GM18519 (cell line): ENCODE results near the gene CACTIN.
"Not testable (repeated sequence)": the region's sequence is repeated elsewhere in the genome, so short reads cannot be mapped to it uniquely, and the experiment has no call there.

Source experiments
- ATAC-seq: cut with Tn5 transposase; IDR thresholded peaks from one replicate; pipeline ENCODE4 v1.9.1; 2021; ENCODE audit warnings: mild to moderate bottlenecking, moderate library complexity; ENCODE audit not compliant: unreplicated experiment, low FRiP score

Gene CACTIN

DNA sequence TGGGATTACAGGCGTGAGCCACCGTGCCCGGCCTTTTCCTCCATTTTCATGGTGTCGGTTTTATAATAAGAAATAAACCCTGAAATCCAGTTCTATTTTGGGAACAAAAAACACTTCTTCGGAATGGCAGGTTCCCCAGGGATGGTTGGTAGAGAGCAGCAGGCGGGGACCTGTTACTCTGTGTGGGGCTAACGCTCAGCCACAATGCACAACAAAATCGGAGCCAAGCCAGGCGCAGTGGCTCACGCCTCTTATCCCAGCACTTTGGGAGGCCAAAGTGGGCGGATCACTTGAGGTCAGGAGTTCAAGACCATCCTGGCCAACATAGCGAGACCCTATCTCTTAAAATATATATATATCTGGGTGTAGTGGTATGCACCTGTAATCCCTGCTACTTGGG is 25.6 kb downstream of the CACTIN start:
- ATAC-seq, result no peak

DNA sequence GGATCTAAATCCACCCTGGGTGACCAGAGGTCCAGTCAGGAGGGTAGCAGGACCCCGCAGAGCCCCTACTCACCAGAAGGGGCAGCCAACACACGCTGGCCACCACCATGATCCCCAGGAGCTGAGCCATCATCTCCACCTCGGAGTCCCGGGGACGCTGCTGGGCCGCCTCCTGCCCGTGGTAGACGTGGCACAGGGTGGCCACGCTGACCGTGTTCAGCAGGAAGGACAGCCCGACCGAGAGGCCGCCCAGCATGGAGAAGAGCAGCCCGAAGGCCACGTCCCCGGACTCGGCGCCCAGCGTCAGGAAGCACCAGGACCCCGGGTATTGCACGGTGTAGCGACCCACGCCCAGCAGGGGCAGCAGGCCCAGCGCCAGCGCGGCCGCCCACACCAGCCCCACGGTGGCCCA is 26.8 kb downstream of the CACTIN start:
- no peak for ATAC-seq

DNA sequence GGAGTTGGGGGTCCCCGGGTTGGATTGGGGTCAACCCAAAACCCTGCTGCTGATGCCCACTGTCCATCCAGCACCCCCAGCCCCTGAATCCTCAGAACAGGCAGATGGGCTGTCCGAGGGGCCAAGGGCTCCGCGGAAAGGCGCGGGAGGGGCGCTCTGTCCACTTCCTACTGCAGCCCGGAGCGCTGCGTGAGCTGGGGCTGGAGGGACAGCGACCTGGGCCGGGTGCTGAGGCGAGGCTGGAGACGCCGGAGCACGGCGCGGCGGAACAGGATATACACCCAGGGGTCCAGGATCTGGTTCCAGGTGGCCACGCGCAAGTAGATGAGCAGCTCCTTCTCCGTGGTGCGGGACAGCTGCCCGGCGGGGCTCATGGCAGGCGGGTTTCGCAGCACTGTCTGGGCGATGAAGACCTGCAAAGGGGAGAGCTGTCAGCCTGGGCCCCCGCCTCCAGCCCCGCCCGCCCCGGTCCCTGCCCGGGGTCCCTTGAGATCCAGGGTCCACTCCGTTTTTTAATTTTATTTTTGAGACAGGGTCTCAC is 31.0 kb downstream of the CACTIN start:
- no peak for ATAC-seq

DNA sequence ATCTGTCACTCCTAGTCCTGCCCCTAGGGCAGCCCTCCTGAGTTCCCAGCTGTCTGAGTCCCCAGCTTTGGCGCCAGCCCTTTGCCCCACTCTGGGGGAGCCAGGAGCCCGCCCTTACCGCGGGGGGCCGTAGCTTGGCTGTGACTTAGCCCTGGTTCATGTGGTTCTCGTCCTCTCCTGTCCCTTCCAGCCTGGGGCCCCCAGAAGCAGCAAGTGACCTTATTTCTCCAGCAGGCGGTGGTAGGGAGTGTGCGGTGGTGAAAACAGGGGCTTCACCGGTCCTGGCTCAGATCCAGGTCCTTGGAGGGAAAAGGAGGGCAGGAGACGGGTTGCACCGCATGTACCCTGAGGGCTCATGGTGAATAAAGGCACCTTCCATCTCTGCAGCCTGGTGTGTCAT is 33.4 kb downstream of the CACTIN start:
- ATAC-seq, result no peak

DNA sequence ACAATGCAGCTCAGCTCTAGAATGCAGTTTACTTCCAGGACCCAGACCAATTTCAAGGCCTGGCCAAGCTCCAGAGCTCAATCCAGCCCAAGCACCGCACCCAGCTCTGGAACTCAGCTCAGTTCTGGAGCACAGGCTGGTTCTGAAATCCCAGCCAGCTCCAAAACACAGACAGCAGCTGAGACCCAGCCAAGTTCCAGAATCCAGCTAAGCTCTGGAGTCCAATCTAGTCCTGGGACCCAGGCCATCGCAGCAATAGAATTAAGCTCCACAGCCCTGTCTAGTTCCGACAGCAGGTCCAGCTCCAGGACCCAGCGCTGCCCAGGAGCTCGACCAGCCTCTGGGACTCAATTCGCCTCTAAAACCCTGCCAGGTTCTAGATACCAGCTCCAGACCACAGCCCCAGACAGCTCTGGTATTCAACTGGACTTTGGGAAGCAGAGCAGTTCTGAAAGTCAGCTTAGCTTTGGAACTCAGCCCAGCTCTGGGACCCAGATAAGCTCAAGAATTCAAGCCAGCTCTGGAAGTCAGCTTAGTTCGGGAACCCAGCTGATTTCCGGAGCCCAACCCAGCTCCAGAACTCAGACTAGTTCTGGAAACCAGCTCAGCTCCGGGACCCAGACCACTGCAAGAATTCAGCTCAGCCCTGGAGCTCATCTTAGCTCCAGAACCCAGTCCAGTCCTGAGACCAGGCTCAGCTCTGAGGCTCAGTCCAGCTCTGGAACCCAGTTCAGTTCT is 34.5 kb downstream of the CACTIN start:
- no peak for ATAC-seq

DNA sequence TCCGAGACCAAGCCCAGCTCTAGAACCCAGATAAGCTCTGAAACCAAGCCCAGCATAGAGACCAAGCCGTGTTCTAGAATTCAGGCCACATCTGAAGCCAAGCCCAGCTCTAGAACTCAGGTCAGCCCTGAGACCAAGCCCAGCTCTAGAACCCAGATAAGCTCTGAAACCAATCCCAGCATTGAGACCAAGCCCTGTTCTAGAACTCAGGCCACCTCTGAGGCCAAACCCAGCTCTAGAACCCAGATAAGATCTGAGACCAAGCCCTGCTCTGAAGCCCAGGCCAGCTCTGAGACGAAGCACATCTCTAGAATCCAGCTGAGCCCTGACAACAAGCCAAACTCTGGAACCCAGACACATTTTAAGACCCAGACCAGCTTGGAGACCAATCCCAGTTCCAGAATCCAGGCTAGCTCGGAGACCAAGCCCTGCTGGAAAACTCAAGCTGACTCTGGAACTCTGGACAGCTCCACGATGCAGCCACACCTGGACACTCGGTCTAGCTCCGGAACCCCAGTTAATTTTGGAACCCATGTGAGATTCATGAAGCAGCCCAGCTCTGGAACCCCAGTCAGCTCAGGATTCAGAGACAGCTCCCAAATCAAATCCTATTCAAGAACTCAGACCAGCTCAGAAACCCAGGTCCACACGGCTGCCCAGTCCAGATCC is 35.5 kb downstream of the CACTIN start:
- ATAC-seq, result no peak

DNA sequence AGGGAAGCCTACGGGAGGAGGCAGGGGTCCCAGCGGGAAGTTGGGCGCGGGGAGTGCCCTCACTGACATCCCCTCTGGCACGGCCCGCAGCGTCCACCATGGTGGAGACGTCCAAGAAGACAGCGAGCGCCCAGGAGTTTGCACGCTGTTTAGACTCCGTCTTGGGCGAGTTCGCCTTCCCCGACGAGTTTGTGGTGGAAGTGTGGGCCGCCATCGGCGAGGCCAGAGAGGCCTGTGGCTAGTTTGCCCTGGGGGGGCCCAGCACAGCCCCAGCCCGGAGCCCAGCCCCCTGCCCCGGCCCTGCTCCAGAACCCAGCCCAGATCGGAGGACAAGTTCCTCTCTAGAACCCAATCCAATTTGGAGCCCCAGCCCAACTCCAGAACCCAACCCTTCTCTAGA is 36.6 kb downstream of the CACTIN start:
- ATAC-seq, result no peak

DNA sequence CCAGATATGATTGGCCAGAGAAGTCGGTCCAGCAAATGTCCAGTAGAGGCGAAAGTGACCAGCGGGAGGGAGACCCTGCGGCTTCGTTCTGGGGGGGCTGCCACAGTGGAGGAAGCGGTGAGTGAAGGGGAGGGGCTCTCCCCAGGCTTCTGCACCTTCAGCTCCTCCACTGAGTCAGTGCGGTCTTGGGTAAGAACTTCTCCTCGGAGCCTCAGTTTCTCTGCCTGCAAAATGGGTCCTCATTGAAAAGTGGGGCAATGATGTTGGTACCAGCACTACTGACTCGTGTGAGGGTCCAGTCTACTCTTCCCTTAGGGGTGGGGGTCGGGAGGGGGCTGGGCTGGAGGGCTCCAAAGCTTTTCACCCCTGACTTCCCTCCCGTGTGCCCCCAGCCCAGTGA is 37.2 kb downstream of the CACTIN start:
- no peak for ATAC-seq

DNA sequence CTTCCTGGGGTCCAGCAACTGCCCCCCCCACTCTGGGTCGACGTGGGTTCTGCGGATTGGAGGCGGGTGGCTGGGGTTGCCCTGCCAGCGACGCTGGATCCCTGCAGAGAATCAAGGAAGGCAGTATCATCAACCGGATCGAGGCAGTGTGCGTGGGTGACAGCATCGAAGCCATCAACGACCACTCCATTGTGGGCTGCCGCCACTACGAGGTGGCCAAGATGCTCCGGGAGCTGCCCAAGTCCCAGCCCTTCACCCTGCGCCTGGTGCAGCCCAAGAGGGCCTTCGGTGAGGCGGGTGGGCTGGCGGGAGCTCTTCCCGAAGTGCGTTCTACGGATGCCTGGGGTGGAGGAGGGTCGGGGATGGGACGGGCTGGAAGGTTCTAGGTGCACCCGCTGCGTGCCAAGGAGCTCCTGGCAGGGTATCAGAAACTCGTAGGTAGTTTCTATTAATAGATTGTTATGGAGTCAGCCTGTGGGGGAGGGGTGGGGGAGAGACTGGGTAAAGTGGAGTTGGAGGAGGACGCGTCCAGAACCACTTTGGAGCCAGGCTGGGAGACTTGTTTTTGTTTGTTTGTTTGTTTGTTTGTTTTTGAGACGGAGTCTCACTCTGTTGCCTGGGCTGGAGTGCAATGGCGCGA is 39.8 kb downstream of the CACTIN start:
- no peak for ATAC-seq

DNA sequence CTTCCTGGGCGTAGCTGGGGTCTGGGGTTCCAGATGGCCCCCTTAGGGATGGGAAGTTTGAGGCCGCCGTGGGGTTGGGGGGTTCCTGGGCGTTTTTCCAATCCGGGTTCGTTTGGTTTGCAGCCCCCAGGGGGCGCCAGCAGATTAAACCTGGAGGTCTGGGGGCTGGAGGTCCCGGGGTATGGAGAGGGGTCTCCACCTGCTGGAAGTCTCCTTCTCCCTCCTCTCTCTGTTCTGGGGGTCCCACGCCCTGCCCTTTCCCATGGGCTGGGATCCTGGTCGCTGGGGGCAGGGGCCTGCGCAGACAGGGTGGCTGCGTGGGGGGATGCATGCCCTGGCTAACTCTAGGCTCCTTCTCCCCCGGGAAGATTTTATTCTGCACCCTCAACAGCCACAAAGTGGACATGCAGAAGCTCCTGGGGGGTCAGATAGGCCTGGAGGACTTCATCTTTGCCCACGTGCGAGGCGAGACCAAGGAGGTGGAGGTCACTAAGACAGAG is 40.4 kb downstream of the CACTIN start:
- no peak for ATAC-seq

DNA sequence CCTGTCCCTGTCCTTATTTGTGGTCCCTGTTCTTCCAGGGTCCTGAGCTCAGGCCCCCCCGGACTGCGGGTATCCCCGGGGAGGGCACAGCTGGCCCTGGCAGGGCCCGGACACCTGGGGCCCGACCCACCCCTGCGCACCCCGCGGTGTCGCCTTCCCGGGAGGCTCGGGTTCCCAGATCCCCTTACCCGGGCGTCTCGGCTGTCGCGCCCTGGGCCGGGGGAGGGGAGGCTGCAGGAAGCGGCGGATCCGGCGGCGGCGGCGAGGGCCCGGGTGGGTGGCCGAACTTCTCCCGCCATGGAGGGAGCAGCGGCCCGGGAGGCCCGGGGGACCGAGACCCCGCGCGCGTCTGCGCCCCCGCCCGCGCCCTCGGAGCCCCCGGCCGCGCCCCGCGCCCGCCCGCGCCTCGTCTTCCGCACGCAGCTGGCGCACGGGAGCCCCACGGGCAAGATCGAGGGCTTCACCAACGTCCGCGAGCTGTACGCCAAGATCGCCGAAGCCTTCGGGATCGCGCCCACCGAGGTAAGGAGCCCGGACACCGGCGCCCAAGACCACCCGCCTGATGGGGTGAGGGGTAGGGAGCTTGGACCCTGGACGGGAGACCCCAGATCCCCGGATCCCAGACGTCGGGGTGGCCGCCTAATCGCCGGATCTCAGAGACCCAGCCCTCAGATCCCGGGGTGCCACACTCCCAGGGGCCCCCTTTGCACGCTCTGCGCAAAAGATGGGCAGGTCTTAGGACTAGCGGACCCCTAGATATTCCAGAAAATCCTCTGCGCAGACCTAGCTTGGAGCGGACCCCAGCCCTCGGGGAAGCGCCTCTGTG is 41.1 kb downstream of the CACTIN start, which contains the start of gene GIPC3:
Gene GIPC3 (plus strand): TSS at position 178 of the 826 bp plus-strand sequence. CDS start 120 bp downstream, at position 298.
- no peak for ATAC-seq

DNA sequence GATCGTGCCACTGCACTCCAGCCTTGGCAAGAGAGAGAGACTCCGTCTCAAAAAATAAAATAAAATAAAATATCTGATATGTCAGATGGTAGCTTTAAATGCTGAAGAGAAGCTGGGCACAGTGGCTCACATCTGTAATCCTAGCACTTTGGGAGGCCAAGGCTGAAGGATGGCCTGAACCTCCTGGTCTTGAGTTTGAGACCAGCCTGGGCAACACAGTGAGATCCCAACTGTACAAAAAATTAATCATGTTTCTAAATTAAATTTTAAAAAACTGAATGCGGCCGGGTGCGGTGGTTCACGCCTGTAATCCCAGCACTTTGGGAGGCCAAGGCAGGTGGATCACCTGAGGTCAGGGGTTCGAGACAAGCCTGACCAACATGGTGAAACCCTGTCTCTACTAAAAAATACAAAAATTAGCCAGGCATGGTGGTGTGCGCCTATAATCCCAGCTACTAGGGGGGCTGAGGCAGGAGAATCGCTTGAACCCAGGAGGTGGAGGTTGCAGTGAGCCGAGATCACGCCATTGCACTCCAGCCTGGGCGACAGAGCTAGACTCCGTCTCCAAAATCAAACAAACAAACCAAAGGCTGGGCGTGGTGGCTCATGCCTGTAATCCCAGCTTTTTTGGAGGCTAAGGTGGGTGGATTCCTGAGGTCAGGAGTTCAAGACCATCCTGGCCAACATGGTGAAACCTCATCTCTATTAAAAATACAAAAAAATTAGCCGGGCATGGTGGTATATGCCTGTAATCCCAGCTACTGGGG is 42.4 kb downstream of the CACTIN start:
- not testable (repeated sequence) for ATAC-seq

DNA sequence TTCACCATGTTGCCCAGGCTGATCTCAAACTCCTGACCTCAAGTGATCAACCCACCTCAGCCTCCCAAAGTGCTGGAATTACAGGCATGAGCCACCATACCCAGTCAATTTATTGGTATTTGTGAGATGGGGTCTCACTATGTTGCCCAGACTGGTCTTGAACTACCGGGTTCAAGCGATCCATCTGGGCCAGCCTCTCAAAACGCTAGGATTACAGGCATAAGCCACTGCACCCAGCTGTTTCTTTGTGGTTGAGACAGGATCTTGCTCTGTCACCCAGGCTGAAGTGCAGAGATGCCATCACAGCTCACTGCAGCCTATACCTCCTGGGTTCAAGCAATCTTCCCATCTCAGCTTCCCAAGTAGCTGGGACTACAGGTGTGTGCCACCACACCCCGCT is 44.8 kb downstream of the CACTIN start:
- not testable (repeated sequence) for ATAC-seq

DNA sequence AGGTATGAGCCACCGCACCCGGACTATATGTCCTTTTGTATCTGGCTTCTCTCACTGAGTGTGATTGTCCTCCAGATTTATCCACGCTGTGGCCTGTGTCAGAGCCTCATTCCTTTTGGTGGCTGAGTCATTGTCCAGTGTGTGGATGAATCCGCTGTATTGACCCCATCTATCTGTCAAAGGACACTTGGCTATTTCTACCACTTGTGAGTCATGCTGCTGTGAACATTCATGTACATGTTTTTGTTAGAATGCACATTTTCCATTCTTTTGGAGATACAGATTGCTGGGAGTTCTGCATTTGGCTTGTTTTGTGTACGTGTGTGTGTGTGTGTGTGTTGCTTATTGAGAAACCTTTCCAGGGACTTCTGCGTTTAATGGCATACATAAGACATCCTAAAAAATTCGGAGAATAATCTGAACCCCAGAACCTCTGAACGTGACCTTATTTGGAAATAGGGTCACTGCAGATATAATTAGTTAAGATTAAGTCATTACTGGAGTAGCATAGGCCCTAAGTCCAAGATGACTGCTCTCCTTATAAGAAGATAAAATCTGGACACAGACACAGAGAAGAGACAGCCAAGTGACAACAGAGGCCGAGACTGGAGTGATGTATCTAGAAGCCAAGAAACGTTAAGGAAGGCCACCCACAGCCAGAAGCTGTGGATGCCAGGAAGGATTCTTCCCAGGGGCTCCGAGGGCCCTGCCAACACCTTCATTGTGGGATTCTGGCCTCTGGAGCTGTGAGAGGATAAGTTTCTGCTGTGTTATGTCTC is 46.2 kb downstream of the CACTIN start:
- no peak for ATAC-seq

DNA sequence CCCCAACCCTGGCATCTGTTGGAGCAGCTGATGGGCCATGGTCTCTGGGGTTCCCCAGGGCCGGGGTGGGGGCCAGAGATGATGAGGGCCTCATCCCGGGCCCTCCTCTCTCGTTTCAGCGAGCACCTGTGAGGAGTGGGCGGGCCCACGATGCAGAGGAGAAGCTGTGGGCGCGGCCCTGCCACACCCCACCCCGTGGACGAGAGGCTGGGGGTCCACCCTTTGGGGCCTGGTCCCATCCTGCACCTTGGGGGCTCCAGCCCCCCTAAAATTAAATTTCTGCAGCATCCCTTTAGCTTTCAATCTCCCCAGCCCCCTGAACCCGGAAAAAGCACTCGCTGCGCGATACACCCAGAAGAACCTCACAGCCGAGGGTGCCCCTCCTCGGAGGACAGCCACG is 48.2 kb downstream of the CACTIN start:
- no peak for ATAC-seq

DNA sequence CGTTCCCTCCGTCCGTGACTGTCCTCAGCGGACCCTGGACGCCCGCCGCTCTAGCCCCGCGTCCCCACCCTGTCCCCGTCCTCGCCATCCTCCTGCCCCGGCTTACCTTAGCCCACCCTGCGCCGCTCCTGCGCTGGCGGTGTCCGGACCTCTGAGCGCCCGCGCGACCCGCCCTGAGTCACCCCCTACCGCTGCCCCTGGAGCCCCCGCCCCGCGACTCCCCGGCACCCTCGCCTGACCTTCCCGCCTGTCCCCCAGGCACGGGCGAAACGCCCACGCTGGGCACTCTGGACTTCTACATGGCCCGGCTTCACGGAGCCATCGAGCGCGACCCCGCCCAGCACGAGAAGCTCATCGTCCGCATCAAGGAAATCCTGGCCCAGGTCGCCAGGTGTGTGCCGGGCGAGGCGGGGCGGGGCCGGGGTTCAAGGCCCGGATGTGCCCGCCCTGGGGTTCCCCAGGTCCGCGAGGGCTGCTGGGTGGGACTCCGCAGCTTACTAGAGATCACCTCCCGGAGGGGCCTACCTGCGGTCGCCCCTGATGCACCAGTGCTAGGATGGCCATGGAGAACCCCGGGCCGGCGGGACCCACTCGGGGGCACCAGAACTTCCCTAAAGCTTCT is 48.8 kb downstream of the CACTIN start:
- ATAC-seq, result no peak

DNA sequence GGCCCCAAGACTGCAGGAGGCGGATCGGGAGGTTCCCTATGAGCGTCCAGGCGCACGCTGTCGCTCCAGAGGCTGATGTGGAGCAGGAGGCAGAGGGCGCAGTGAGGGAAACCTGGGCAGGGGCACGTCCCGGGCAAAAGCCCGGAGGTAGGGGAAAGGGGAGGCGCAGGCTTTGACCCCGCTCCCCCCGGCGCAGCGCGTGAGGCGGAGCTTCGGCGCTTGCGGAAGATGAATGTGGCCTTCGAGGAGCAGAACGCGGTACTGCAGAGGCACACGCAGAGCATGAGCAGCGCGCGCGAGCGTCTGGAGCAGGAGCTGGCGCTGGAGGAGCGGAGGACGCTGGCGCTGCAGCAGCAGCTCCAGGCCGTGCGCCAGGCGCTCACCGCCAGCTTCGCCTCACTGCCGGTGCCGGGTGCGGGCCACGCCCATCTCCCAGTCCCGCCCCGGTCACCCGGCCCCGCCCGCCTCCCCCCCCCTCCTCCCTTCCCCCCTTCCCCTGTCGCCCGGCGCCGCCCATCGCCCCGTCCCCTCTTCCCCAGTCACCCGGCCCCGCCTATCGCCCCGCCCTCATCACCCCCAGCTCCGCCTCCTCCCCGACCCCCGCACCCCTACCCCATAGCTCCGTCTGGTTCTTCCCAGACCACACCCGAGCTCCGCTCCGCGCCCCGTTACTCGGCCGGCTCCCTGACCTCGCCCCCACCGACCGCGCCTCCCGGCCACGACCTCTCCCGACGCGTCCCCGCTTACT is 49.7 kb downstream of the CACTIN start:
- ATAC-seq, result no peak
